LNCAP (cell line): Measurements from ENCODE around the gene OTC.

Source experiments
- CTCF ChIP-seq: fragments of 450-650 bp; IDR thresholded peaks from 2 replicates; pipeline ENCODE4 v1.5.1; 2017; ENCODE audit warnings: mild to moderate bottlenecking

The OTC gene

DNA sequence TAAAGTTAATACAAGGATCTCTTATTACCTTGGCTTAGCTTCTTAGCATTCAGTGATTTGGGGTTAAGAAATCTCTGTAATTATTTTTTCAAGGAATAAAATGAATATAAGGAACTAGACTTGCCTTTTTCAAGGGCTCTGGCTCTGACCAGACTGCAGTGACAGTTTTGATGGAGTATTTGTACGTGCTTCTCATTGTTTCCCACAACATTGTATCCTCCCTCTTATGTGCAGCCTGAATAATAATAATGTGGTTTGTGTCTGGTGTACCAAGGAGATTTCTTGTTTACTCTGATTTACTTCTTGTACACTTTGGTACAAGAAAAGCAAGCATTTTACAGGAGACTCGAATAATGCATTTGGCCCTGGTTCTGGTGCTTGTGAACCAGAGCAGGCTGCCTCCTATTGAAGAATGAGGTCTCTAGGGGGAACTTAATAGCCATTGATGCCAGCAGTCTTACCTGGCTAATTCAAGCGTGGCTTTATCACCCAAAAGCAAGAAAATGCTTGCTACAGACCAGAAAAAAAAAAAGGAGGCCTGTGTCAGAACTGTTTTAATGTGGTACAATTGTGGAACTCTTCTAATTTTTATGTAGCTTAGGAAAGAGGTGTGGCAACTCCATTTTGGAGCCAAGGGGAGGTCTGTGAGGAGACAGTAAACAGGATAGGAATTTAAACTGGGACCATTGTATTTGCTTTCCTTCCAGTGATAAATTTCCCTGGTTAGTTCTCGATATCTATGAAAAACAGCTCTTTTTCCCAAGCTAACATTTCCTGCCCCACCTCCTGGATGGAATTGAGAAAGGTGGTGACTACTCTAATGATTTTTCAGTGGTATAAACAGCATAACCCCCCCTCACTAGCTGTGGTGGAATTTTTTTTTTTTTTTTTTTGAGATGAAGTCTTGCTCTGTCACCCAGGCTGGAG, 5.6 kb downstream of the OTC start:
- no peak for TF ChIP-seq CTCF

GRCh38 chrX:38363046-38363445, 10.6 kb downstream of the OTC start:
- no peak for TF ChIP-seq CTCF

- TF ChIP-seq CTCF = no peak
These were observed 13.6 kb downstream of the OTC start for GRCh38 chrX:38365954-38366353.

- no peak for TF ChIP-seq CTCF
These were observed 16.4 kb downstream of the OTC start for GRCh38 chrX:38368774-38369173.

- TF ChIP-seq CTCF = no peak
These were observed 19.2 kb downstream of the OTC start for GRCh38 chrX:38371641-38372040.

DNA sequence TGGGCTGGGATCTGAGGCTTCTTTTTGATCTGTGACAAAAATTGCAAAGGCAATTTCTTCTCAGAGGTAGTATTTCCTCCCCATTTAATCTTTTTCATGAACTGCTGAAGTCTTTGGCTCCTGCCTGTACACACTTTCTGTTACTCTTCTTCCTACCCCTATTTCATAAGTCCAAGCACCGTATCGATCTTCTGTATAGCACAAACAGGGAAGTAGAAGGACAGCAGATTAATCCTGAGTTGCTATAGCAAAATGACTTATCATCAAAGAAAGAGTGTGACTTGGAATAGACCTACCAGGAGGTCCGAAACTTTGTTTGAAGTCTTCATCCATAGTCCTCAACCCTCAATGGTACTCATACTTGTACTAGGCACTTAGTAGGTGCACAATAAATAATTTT, 22.0 kb downstream of the OTC start:
- no peak for TF ChIP-seq CTCF

GRCh38 chrX:38375891-38376290, 23.5 kb downstream of the OTC start:
- peak; percentile 46; the same call in 1 of the 2 replicates for TF ChIP-seq CTCF

DNA sequence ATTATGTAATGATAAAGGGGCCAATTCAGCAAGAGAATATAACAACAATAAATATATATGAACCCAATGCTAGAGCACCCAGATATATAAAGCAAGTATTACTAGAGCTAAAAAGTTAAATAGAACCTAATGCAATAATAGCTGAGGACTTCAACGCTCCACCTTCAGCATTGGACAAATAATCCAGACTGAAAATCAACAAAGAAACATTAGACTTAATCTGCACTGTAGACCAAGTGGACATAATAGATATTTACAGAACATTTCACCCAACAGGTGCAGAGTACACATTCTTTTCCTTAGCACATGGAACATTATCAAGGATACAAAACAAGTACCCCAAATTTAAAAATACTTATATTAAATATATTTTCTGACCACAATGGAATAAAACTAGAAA, 24.3 kb downstream of the OTC start:
- no peak for TF ChIP-seq CTCF
